HEK293T (cell line): ENCODE measurements around the gene USP31.

ENCODE experiments used
- ARNT ChIP-seq: fragments of 450-650 bp; IDR thresholded peaks from 2 replicates; pipeline ENCODE4 v1.6.1; 2017; ENCODE audit warnings: mild to moderate bottlenecking
- BHLHE40 ChIP-seq: fragments of 450-650 bp; IDR thresholded peaks from 2 replicates; pipeline ENCODE4 v1.6.1; 2016; ENCODE audit warnings: mild to moderate bottlenecking, moderate library complexity, borderline replicate concordance
- FOXA1 ChIP-seq: fragments of 450-650 bp; IDR thresholded peaks from 2 replicates; pipeline ENCODE4 v1.6.1; 2016; ENCODE audit warnings: mild to moderate bottlenecking
- FOXK2 ChIP-seq: fragments of 450-650 bp; IDR thresholded peaks from 2 replicates; pipeline ENCODE4 v1.6.1; 2016; ENCODE audit warnings: mild to moderate bottlenecking
- FOXM1 ChIP-seq: fragments of 450-650 bp; IDR thresholded peaks from 2 replicates; pipeline ENCODE4 v1.6.1; 2017; ENCODE audit warnings: mild to moderate bottlenecking, borderline replicate concordance
- HDGF ChIP-seq: fragments of 450-650 bp; IDR thresholded peaks from 2 replicates; pipeline ENCODE4 v1.6.1; 2017; ENCODE audit warnings: antibody characterized with exemption, borderline replicate concordance
- LEF1 ChIP-seq: fragments of 450-650 bp; IDR thresholded peaks from 2 replicates; pipeline ENCODE4 v1.6.1; 2017; ENCODE audit warnings: mild to moderate bottlenecking, borderline replicate concordance
- SP1 ChIP-seq: fragments of 450-650 bp; IDR thresholded peaks from 2 replicates; pipeline ENCODE4 v1.6.1; 2017
- SUZ12 ChIP-seq: fragments of 450-650 bp; IDR thresholded peaks from 2 replicates; pipeline ENCODE4 v1.6.1; 2016; ENCODE audit warnings: mild to moderate bottlenecking

DNA sequence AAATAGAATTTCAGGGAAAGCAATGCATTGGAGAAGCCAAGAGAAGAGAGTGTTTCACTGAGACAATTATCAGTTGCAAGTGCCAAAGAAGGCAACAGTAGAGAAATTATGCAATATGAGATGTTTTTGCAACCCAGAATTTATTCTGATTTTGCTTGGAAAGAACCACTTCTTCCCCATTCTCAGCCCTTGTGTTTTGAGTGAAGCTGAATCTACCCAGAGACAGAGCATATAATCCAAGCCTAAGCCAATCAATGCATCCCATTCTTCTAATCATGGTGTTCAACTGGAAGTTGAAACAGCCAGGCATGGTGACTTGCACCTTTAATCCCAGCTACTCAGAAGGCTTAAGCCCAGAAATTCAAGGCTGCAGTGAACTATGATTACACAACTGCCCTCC lies 26.4 kb upstream of the USP31 start:
- TF ChIP-seq LEF1 = no peak
- no peak for TF ChIP-seq BHLHE40
- no peak for TF ChIP-seq SUZ12
- no peak for TF ChIP-seq FOXM1
- no peak for TF ChIP-seq FOXK2
- no peak for TF ChIP-seq FOXA1
- no peak for TF ChIP-seq SP1
- no peak for TF ChIP-seq HDGF
- no peak for TF ChIP-seq ARNT
